Measurements from ENCODE around the gene SPATA25.
"Not testable (repeated sequence)": the region's sequence is repeated elsewhere in the genome, so short reads cannot be mapped to it uniquely, and the experiment has no call there.

The SPATA25 gene

DNA sequence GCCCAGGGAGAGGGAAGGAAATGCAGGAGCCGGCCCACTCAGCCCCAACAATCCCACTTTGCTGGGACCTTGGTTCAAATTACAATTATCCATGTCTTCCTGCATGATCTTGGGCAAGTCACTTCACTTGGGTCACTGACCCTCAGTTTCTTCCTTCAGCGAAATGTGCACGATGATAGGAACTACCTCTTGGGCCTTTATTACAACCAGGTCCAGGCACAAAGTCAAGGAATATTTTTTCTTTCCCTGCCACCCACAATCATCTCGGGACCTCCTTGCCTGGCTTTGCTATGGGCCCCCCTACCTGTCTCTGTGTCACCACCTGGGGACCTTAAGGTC is 24.9 kb upstream of the SPATA25 start:
- DNase-seq, result no peak

DNA sequence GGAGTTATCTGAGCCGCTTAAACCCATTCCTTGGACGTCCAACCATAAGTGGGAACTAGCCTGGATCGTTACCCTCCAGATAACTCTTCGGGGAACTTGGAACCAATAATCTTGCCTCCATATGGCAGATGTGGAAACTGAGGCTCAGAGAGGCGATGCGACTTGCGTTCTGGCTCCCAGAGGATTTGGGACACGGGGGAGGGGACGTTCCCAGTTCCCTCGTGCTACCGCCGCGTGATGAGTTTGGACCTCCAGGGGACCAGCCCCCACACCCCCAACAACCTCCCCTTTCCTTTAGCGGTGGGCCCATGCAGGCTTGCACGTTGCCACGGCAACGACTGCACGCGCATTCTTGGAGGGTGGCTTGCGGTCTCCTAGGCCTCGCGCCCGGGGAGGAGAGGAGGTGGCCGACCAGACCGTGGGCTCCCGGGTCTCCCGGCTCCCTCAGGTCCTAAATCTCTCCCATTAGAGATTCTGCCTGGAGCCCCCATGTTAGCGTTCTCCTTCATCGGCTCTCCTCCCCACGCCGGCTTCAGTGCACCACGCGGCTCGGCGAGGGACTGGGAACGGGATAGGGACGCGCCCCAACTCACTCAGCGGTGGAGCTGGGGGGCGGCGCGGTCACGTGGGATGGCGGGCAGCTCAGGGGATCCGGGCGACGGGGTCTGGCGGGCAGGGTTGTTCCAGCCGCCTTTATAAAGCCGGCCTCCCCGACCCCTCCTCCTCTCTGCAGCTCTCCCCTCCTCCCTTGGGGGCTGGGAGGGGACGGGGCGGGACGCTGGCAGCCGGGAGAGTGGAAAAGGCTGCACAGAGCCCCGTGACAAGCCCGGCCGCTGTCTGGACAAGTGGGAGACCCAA is 24.3 kb upstream of the SPATA25 start, which contains the start of gene PLTP:
PLTP (minus strand) TSS at position 670 of the 858 bp plus-strand sequence. CDS start 703 bp downstream, outside the sequence.
- peak; percentile 91 for DNase-seq

DNA sequence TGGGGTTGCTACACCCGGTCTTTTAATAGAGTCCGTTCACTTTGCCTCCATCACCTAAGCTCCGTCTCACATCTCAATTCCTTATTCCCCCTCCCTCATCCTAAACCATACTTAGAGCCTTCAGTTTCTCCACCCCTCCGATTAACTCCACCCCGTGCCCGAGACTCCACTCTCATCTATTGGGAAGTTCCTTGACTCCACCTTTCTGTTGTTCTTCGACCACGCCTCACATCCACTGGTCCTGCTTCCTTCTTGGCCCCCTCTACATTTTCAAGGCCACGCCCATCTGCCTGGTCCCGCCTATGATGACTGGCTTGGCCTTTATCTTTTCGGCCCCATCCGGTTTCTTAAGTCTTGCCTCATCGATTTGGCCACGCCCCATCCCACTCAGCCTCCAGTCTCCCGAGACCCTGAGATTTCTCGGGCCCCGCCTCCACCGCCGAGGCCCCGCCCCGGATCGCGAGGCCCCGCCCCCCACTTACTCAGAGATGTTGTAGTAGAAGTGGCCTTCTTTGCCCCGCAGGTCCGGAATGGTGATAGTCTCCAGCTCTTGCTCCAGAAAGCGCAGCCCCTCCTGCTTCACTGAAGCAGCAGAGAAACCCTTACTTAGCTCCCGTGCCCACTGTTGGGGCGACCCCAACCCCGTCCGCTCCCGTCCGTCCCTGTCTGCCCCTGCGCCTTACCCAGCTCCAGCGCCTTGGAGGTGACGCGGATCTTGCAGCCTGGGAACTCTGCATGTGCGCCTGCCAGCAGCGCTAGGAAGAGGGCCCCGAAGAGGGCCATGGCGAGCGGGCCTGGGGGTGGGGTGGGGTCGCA is 23.5 kb upstream of the SPATA25 start:
- peak; percentile 100 for DNase-seq

DNA sequence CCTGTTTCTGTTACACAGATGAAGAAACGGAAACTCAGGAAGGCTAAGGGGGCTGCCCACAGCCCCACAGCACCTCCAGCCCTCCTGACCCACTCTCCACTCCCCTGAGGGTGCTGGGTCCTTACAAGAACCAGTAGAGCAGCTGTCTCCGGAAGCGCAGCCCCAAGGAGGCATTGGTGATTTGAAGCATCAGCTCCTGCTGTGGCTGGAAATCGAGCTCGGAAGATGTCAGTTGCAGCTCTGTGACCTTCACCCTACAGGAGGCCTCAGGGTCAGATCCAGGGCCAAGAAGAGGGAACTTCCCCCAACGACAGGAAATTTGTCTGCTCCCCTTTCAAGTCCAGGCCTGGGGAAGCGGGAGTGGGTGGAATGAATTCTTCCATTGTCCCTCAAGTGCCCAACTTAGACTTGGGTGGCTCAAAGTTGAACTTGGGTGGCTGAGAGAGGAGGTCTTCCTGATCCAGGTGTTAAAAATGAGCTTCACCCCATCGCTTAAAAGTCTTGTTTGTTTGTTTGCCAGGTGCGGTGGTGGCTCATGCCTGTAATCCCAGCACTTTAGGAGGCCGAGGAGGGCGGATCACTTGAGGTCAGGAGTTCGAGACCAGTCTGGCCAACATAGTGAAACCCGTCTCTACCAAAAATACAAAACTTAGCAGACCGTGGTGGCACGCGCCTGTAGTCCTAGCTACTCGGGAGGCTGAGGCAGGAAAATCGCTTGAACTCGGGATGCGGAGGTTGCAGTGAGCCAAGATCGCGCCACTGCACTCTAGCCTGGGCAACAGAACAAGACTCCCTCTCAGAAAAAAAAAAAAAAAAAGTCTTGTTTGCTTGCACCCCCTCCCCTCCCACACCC is 22.6 kb upstream of the SPATA25 start:
- no peak for DNase-seq

DNA sequence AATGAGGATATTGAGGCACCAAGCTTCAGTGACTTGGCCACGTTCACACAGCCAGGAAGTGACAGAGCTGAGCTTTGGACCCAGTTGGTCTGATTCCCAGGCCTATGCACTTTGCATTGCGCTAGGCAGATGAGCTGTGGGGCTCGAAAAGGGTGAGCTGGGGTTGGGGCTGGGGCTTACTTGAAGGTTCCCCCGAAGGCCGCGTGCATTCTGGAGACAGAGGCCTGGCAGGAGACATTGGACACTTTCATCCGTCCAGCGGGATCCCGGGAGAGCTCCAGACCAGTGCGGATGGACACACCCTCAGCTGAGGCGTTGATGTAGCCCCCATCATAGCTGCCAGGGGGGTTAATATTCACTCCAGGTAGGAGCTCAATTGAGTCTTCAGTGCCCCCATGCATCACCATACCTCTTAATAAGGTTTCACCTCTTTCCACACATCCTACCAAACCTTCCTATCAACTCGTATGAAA is 21.9 kb upstream of the SPATA25 start:
- no peak for DNase-seq

DNA sequence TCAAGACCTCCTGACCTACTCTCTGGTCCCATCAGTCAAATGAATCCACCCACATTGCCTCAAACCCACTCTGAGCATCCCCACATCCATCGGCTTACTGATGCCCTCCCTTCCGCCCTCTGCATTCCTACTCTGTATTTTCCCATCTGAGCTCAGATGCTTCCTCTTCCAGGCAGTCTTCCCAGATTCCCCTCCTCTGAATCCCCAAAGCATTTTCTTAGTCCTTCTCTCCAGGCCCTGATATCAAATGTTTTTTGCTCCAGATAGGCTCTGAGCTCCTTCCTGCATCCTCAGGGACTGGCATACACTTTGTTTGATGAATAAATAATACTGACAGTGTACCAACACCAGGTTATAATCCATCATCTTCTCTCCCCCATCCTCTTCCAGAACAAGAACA is 20.7 kb upstream of the SPATA25 start:
- no peak for DNase-seq

DNA sequence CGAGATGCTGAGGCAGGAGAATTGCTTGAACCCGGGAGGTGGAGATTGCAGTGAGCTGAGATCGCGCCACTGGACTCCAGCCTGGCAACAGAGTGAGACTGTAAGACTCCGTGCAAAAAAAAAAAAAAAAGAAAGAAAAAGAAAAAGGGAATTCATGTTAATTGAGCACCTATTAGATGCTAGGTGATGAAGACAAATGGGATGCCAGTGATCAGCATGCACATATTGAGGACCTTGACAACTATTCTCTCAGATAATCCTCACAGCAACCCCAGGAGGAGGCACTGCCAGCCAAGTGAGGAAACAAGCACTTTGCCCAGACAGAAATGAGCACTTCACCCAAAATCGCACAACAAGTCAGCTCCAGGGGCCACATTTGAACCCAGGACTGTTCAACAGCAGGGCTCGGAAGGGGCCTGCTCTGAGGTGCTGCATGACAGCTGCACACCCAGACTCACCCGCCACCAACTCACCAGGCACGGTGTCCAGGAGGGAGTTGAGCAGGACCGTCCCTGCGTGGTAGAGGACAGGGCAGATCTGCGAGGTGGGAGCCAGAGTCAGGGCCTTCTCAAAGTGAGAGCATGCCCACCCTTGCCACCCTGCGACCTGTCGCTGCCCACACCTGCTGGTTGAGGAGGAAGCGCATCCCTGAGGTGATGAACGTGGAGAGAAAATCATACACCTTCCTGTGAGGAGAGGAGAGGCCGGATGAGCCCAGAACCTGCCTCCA is 20.0 kb upstream of the SPATA25 start:
- DNase-seq, result no peak

DNA sequence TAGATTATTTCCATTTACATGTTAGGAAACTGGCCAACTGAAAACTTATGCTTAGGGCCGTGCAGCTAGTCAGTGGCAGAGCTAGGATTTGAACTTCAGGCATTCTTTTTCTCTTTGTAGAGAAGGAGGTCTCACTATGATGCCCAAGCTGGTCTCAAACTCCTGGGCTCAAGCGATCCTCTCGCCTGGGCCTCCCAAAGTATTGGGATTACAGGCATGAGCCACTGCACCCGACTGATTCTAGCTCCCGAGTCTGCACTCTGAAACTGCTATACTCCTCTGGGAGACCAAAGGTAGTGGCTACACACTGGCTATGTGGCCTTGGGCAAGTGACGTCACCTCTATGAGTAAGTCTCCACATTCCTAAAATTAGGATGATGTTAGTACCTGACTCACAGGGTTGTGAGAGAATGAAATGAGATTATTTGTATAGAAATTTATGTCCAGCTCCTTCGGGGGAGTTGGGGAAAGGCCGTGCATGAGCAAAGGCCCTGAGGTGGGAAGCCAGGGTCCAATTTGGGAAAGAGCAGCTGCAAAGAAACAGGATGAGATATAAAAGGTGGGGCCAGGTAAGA is 18.2 kb upstream of the SPATA25 start:
- DNase-seq, result peak; percentile 75

DNA sequence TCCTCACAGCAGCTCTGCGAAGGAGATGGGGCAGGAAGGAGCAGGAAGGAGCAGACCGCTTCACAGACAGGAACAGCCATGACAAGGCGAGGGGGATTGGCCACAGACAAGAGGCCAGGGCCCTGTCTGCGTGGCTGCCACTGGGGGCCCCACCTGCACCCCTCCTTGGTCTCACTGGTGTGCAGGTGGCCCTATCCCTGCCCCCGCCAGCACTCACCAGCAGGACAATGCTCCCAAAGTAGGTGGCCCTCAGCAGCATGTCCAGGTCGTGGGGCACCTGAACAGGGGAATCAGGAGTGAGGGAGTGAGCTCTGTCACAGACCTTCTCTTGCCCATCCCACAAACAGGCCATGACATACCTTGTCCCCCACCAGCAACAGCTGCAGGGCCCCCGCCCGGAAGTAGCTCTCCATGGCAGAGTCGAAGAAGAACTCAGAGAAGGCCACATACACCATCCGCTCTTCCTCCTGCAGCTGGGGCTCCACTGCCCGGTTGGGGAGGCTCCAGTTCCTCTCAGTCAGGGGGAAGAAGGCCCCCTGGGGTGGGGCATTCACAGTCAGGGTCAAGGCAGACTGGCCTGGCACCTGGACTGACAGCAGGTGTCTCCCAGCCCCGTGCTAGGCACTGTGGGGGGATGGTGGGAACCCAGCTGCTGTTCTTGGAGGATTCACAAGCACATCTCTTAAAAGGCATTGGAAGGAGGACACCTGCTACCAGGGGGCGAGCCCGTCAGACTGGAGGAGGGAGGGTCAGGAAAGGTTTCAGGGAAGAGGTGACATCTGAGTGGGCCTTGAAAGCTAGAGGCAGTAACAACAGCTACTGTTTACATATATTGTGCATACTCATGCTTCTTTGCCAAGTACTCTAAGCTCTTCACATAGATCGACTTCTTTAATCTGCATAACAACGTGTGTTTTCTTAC is 17.4 kb upstream of the SPATA25 start:
- DNase-seq, result no peak

DNA sequence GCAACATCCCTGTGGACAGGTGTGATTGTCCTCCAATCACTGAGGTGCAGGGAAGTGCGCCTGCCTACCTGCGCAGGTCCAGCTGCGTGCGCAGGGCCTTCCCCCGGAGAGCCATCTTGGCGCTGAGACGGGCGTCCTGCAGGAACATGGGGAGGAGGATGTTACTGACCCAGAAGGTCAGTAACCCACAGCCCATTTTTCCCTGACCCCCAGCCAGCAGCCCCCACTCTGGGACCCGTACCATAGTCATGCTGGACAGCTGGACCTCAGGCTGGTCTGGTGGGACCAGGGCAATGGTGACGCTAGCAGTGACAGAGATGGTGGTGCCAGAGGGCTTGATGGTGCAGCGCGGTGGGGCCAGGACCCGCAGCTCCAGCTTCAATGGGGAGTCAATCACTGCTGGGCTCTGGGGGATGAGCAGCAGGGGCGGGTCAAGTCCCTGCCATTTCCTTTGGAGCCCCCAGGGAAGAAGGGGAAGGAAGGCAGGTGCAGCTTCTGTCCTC is 14.8 kb upstream of the SPATA25 start:
- no peak for DNase-seq

DNA sequence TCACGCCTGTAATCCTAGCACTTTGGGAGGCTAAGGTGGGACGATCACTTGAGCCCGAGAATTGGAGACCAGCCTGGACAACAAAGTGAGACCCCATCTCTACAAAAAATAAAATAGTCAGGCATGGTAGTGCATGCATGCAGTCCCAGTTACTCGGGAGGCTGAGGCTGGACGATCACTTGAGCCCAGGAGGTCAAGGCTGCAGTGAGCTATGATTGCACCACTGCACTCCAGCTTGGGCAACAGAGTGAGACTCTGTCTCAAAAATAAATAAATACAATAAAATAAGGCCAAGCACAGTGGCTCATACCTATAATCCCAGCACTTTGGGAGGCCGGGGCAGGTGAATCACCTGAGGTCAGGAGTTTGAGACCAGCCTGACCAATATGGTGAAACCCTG is 13.9 kb upstream of the SPATA25 start:
- DNase-seq, result not testable (repeated sequence)

DNA sequence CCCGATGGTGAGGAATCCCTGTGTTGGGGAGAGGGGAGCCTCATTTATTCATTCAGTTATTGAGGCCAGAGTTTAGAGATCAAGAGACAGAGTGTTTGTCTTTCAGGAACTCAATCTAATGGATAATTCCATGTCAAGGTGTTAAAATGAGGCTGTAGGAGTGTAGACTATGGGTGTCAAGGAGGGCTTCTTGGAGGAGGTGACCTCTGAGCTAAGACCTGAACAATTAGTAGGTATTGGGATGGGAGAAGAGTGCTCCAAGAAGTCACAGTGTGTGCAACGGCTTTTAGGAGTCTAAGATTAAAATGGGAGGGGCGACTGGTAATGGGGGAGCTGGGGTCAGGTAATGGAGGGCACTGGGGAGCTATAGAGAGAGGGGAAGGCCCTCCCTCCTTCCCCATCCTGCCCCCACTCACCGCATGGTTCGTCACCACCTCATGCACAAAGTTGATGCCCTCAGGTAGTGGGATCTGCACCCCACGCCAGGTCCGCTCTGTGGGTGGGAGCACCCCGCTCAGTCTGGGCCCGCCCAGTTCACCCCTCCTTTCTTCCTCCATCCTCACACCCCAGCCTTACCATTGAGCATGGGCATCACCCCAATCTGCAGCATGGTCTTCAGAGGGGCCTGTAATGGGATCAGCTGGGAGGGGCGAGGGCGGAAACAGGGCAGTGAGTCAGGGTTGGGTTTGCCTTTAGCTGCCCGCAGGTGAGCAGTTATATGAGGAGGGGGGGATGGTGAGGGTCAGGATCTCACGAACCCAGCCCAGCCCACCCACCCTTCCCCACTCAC is 11.8 kb upstream of the SPATA25 start:
- DNase-seq, result no peak

DNA sequence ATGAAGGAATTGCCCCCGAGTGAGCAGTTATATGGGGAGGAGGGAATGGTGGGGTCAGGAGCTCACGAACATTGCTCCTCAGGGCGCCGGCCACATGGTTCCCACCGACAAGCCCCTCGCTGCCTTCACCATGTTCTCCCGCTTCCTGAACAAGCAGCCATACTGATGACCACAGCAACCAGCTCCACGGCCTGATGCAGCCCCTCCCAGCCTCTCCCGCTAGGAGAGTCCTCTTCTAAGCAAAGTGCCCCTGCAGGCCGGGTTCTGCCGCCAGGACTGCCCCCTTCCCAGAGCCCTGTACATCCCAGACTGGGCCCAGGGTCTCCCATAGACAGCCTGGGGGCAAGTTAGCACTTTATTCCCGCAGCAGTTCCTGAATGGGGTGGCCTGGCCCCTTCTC is 10.9 kb upstream of the SPATA25 start:
- DNase-seq, result no peak

DNA sequence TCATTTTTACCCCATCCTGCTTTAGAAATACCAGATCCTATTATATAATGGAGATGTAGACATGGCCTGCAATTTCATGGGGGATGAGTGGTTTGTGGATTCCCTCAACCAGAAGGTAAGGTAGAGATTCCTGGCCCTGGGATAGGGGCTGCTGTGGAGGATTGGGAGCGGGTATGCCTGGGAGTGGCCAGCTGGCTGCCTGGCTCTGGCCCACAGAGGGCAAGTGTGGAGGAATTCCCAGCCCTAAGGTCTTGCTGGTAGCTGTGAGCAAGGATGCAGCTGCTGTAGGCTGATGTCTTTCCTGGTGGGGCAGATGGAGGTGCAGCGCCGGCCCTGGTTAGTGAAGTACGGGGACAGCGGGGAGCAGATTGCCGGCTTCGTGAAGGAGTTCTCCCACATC is 10.3 kb upstream of the SPATA25 start:
- no peak for DNase-seq

DNA sequence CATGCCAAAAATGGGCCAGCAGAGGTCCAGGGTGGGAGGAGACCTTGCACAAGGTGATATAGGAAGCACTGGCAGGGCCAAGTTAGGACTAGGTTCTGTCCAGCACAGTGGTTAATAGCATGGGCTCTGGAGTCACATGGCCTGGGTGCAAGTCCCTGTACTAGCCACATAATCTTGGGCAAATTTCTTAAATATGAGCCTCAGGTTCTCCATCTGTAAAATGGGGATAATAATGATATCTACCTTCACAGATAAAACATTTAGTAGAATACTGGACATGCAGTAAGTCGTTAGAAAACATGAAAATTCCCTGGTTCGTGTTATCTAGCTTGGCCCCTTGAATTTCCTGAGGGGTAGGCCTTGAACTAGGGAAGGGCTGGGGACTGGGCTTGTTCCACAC is 9.9 kb upstream of the SPATA25 start:
- DNase-seq, result no peak

DNA sequence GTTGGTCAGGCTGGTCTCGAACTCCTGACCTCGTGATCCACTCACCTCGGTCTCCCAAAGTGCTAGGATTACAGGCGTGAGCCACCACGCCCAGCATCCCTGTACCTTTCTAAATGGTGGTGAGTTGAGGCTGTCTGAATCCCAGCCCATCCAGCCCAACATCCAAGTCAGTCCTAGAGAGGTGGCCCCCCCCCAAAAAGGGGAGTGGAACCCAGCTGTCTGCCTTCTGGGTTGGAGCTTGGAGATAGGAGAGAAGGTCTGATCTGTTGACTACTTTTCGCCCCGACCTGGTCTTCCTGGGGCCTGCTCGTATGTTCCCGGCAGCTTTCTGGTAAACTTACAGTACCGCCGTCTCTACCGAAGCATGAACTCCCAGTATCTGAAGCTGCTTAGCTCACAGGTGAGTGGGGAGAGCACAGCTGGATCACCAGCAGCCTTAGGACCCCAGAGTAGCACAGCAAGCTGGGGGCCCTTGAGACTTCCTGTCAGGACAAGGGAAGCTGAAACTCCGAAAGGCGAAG is 9.3 kb upstream of the SPATA25 start:
- DNase-seq, result no peak

DNA sequence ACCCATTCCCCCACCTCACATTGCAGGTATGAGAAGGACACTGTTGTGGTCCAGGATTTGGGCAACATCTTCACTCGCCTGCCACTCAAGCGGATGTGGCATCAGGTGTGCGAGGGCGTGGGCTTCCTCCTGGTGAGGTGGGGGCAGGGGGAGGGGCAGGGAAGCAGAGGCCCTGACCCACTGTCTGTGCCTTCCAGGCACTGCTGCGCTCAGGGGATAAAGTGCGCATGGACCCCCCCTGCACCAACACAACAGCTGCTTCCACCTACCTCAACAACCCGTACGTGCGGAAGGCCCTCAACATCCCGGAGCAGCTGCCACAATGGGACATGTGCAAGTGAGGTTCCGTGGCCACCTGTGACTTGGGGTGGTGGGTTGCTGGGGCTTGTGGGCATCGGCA is 7.4 kb upstream of the SPATA25 start:
- DNase-seq, result no peak

DNA sequence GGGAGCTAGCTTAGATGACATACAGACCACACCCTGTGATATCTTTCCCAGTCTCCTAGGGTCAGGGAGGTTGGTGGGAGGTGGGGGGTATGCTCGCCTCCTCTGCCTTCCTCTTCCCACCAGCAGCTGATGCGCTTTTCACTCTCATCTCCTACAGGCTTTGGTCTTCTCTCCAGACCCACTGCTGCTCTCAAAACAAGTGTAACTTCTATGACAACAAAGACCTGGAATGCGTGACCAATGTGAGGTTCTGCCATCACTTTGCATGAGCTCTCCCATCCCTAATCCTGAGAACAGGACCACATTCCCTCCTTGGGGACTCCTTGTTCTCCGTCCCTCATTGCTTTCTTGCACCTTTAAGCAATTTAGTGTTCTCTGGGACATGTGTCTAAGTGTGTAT is 6.4 kb upstream of the SPATA25 start:
- DNase-seq, result no peak

DNA sequence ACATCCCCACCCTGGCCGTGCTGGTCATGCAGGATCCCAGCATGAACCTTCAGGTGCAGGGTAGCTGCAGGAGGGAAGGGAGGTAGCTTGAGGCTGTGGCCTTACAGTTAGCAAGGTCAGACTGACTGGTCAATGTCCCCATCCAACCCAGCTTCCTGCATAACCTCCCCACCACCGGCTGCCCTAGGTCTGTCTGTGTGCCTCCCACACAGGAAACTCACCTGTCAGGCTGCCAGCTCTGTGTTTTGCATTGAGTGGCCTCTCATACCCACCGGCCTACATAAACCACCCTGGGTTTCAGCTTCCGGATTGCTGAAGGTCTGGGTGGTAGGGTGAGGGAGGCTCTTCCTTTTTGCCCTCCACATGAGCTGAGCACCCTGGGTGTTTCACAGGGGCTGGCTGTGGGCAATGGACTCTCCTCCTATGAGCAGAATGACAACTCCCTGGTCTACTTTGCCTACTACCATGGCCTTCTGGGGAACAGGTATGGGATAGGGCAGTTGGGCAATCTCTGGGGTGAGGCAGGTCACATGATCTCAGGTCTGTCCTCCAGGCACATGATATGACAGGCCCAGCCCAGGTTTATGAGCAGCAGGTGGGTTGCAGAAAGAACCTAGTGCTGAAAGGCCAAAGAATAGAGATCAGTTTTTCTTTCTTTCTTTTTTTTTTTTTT is 5.5 kb upstream of the SPATA25 start:
- DNase-seq, result no peak

Measured in islet precursor cell (in vitro differentiated cells).